Activated CD4-positive, alpha-beta T cell treated with anti-CD3 and anti-CD28 coated beads, Interleukin-2, amount 10 ng/mL, durations not matched to agents 24 days and 14 days (primary cell): ENCODE measurements around the gene ENPP4. TPM values are rescaled to one million over a fixed set of nuclear protein-coding genes. Genes with fewer than 3 reads are reported as not detected.
"Not testable (repeated sequence)": the region's sequence is repeated elsewhere in the genome, so short reads cannot be mapped to it uniquely, and the experiment has no call there.

Experiments
- DNase-seq: peaks from one replicate; pipeline ENCODE4 v3.0.0; 2022
- H3K27ac Mint-ChIP-seq: one replicate; pipeline ENCODE4 v1.8.0; 2022; ENCODE audit warnings: mild to moderate bottlenecking, mixed read lengths
- H3K27me3 Mint-ChIP-seq: one replicate; pipeline ENCODE4 v1.8.0; 2022; ENCODE audit warnings: mixed read lengths
- H3K36me3 Mint-ChIP-seq: one replicate; pipeline ENCODE4 v1.8.0; 2022; ENCODE audit warnings: low read depth, mild to moderate bottlenecking, mixed read lengths
- H3K4me1 Mint-ChIP-seq: one replicate; pipeline ENCODE4 v1.8.0; 2021; ENCODE audit warnings: mixed read lengths
- H3K4me3 Mint-ChIP-seq: one replicate; pipeline ENCODE4 v1.8.0; 2022; ENCODE audit warnings: mild to moderate bottlenecking, moderate library complexity, mixed read lengths
- H3K9me3 Mint-ChIP-seq: one replicate; pipeline ENCODE4 v1.8.0; 2021; ENCODE audit warnings: mixed read lengths
- intact Hi-C: fragments of 100-400 bp; cut with micrococcal nuclease; formaldehyde crosslinking; loops from one replicate; pipeline ENCODE4 v1.15.1; 2023
- total RNA-seq: library from RNA; stranded (reverse); gene quantifications from 2 replicates; pipeline ENCODE4 v1.2.3, GENCODE V29; 2022

The ENPP4 gene
- 5.3 and 6.0 TPM in 2 replicates for total RNA-seq

DNA sequence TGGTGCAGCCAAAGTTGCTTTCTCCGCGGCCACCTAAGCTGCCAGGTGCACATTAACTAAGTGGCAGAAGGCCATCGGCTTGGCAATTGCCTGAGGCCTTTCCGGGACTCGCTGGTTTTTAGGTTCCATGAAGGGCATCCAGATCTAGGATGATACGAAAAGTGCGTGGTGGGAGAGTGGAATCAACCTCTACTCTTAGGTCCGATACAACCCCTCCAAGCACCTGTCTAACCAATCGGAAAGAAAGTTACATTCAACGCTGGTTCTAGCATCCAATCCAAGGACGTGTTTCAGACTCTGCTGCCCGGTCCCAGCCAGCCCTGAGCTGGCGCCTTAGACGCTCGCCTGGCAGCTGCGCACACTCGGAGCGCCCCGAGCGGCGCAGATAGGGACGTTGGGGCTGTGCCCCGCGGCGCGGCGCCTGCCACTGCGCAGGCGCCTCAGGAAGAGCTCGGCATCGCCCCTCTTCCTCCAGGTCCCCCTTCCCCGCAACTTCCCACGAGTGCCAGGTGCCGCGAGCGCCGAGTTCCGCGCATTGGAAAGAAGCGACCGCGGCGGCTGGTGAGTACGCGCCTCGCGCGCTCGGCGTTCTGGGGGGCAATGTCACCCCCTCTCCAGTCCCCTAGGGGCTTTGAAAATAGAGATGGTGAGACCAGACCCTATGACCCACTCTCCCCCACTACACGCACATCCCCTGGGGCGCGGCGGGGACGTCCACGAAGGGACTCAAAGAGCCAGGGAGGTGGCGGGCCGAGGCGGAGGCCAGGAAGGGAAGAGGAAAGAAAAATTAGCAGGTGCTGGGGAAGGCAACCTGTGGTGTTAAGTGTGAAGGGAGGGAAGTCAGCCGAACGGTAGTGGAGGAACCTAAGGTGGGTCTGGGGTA lies at the start of gene ENPP4:
Gene ENPP4 (plus strand): TSS at position 361 of the 883 bp plus-strand sequence. CDS start 9,595 bp downstream, outside the sequence.
- peak within 1 kb of the TSS; percentile 83 for H3K27ac Mint-ChIP-seq
- H3K9me3 Mint-ChIP-seq, result peaks cover 4% of the 10 kb centered on the region
- no peaks in the 10 kb centered on the region for H3K36me3 Mint-ChIP-seq
- H3K4me3 Mint-ChIP-seq, result peak within 1 kb of the TSS; percentile 89
- peaks cover 20% of the 10 kb centered on the region for H3K4me1 Mint-ChIP-seq
- peak; percentile 98 for DNase-seq
- H3K27me3 Mint-ChIP-seq, result peaks cover 5% of the 10 kb centered on the region
- intact Hi-C loops, result loop anchor here (1.0 to 10.0 kb wide), 3 partner anchors 45 to 195 kb away; no protein-coding TSS in a partner anchor

GRCh38 chr6:46080111-46080510 lies 49.7 kb upstream of the ENPP4 start:
- H3K4me1 Mint-ChIP-seq, result peaks cover 2% of the 10 kb centered on the region
- no peak for DNase-seq
- H3K27ac Mint-ChIP-seq, result no peak overlapping the region
- peaks cover 7% of the 10 kb centered on the region for H3K27me3 Mint-ChIP-seq
- no peak overlapping the region for H3K4me3 Mint-ChIP-seq
- intact Hi-C loops, result no loop called here
- no peaks in the 10 kb centered on the region for H3K36me3 Mint-ChIP-seq
- H3K9me3 Mint-ChIP-seq, result no peaks in the 10 kb centered on the region

DNA sequence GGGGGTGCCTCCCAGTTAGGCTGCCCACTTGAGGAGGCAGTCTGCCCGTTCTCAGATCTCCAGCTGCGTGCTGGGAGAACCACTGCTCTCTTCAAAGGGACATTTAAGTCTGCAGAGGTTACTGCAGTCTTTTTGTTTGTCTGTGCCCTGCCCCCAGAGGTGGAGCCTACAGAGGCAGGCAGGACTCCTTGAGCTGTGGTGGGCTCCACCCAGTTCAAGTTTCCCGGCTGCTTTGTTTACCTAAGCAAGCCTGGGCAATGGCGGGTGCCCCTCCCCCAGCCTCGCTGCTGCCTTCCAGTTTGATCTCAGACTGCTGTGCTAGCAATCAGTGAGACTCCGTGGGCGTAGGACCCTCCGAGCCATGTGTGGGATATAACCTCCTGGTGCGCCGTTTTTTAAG lies 44.1 kb upstream of the ENPP4 start:
- not testable (repeated sequence) for H3K4me3 Mint-ChIP-seq, H3K4me1 Mint-ChIP-seq, H3K9me3 Mint-ChIP-seq, DNase-seq, H3K27ac Mint-ChIP-seq, H3K36me3 Mint-ChIP-seq
- H3K27me3 Mint-ChIP-seq, result peaks cover 22% of the 10 kb centered on the region
- intact Hi-C loops, result loop anchor here (5.0 kb wide), 1 partner anchor 153 kb away; no protein-coding TSS in a partner anchor

DNA sequence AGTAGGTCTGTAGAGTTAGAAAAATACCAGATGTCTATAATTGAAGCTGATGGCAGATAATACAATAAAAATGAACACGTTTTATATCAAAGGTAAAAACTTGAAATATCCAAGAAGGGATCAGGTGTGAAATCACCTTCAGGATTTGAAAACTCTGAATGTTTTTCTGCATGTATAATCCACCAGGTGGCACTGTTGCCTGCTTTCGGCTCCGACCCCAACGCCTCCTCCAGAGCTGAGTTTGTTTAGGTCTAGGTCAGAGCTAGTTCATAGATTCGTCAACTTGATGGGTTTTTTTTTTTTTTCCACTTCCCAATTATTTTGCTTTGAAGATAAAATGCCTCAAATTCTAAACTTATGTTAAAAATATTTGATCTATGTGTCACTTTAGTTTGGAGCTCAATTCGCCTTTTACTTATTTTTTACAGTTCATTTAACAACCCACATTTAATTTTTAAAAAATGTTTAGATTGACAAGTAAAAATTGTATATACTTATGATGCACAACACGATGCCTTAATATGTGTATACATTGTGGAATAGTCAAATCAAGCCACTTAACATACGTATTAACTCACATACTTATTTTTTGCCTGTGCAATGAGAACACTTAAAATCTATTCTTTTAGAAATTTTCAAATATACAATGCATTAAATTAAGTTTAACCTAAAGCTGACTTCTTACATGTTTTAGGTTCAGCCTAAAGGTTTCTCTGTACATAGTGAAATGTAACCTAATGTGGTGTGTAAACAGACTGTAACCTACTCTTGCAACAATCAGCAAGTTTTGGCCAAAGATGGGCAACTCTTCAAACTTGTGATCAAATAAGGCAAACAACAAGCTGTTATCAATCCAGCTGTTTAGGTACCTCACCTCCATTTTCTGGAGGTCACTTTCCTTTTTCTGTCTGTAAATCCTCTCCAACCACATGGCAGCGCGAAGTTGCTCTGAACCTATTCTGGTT lies 39.4 kb upstream of the ENPP4 start:
- H3K4me1 Mint-ChIP-seq, result peaks cover 2% of the 10 kb centered on the region
- peak; percentile 83 for DNase-seq
- H3K4me3 Mint-ChIP-seq, result no peak overlapping the region
- H3K9me3 Mint-ChIP-seq, result peaks cover 10% of the 10 kb centered on the region
- H3K27ac Mint-ChIP-seq, result no peak overlapping the region
- H3K36me3 Mint-ChIP-seq, result no peaks in the 10 kb centered on the region
- H3K27me3 Mint-ChIP-seq, result peaks cover 30% of the 10 kb centered on the region
- intact Hi-C loops, result loop anchor here (1.0 kb wide), 3 partner anchors 131 to 536 kb away; no protein-coding TSS in a partner anchor

DNA sequence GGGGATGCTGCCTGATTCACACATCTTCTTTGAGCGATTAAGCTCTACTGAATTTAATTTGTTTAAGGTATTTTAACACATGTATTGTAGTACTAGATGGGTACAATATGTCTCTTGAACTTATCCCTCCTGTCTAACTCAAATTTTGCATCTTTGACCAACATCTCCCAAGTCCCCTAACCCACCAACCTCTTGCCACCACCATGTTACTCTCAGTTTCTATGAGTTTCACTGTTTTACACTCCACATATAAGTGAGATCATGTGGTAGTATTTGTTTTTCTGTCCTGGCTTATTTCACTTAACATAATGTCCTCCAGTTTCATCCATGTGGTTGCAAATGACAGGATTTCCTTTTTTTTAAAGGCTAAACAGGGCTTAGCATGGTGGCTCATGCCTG lies 38.7 kb upstream of the ENPP4 start:
- Mint-ChIP-seq H3K4me1 (peaks cover 2% of the 10 kb centered on the region), H3K27me3 (peaks cover 30% of the 10 kb centered on the region), H3K36me3 (no peaks in the 10 kb centered on the region), H3K4me3 (no peak overlapping the region), H3K9me3 (peaks cover 10% of the 10 kb centered on the region), H3K27ac (no peak overlapping the region)
- DNase-seq, result no peak
- intact Hi-C loops, result no loop called here

- Mint-ChIP-seq H3K27ac (no peak overlapping the region), H3K9me3 (peaks cover 10% of the 10 kb centered on the region), H3K36me3 (no peaks in the 10 kb centered on the region), H3K4me3 (no peak overlapping the region), H3K4me1 (peaks cover 2% of the 10 kb centered on the region), H3K27me3 (peaks cover 9% of the 10 kb centered on the region)
- no peak for DNase-seq
- intact Hi-C loops, result no loop called here
These were observed 34.5 kb upstream of the ENPP4 start for GRCh38 chr6:46095251-46095650.

- Mint-ChIP-seq H3K27ac (no peak overlapping the region), H3K9me3 (peaks cover 10% of the 10 kb centered on the region), H3K4me3 (no peak overlapping the region), H3K27me3 (peaks cover 3% of the 10 kb centered on the region), H3K4me1 (peaks cover 2% of the 10 kb centered on the region), H3K36me3 (no peaks in the 10 kb centered on the region)
- intact Hi-C loops, result no loop called here
- no peak for DNase-seq
These were observed 32.4 kb upstream of the ENPP4 start for GRCh38 chr6:46097366-46097765.

DNA sequence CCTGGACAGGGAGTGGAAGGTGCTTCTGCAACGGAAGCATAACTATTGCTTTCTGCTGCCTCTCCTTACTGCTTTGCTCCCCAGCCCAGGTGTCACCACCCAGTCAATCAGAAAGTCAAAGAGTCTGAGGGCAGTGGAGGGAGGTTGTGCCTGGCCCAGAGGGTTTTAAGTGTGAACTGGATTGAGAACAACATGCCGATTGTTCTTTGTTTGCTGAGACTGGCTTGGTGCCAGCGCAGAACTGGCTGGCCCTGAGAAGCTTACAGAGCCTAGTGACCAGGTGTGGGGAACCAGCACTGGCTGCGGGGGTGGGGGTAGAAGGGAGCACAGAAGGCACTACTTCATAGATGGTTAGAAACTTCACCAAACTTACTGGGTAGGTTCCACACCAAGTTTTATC lies 31.1 kb upstream of the ENPP4 start:
- Mint-ChIP-seq H3K4me1 (no peaks in the 10 kb centered on the region), H3K27me3 (no peaks in the 10 kb centered on the region)
- intact Hi-C loops, result no loop called here

DNA sequence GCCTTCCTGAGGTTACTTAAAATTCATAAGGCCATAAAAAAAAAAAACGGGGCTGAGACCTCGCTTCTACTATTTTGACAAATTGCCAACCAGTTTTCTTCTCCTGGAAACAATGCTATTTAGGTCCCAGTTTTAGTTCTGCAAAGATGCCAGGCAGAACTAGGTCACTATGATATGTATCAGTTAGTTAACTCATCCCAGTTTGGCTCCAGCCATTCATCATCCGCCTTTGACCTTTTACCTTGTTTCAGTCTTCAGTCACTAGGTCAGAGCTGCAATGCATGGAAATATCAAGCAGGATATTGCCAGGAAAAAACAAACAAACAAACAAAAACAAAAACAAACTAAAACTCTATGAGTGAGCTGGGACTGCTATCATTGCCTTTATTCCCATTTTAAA lies 29.8 kb upstream of the ENPP4 start:
- H3K27ac Mint-ChIP-seq, result no peak overlapping the region
- H3K27me3 Mint-ChIP-seq, result no peaks in the 10 kb centered on the region
- H3K9me3 Mint-ChIP-seq, result peaks cover under 1% of the 10 kb centered on the region
- H3K36me3 Mint-ChIP-seq, result no peaks in the 10 kb centered on the region
- H3K4me3 Mint-ChIP-seq, result no peak overlapping the region
- intact Hi-C loops, result no loop called here
- no peaks in the 10 kb centered on the region for H3K4me1 Mint-ChIP-seq
- DNase-seq, result no peak

More for the DNA sequence above, 31.1 kb upstream of the ENPP4 start:
- H3K4me3 Mint-ChIP-seq, result no peak overlapping the region
- no peak for DNase-seq
- no peak overlapping the region for H3K27ac Mint-ChIP-seq
- H3K9me3 Mint-ChIP-seq, result peaks cover 10% of the 10 kb centered on the region
- H3K36me3 Mint-ChIP-seq, result no peaks in the 10 kb centered on the region

DNA sequence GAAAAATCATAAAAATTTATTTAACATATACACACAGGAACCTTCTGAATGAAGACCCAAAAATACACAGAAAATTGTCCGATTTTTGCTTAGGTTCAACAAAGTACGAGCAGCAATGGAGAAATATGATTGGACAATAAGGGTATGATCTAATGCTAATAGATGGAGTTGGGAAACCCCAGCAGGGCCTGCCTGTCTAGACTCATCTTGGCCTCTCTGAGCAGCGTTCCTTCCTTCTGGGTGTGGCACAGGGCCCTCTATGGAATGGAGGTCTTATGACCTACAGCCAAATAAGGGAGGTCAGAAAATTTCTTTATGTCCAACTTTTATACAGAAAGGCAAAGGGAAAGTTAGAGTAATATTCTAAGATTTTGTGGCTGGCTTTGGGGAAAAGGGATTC lies 27.7 kb upstream of the ENPP4 start:
- H3K36me3 Mint-ChIP-seq, result no peaks in the 10 kb centered on the region
- H3K4me1 Mint-ChIP-seq, result no peaks in the 10 kb centered on the region
- DNase-seq, result no peak
- intact Hi-C loops, result no loop called here
- H3K27me3 Mint-ChIP-seq, result no peaks in the 10 kb centered on the region
- no peak overlapping the region for H3K27ac Mint-ChIP-seq
- H3K4me3 Mint-ChIP-seq, result no peak overlapping the region
- H3K9me3 Mint-ChIP-seq, result no peaks in the 10 kb centered on the region

DNA sequence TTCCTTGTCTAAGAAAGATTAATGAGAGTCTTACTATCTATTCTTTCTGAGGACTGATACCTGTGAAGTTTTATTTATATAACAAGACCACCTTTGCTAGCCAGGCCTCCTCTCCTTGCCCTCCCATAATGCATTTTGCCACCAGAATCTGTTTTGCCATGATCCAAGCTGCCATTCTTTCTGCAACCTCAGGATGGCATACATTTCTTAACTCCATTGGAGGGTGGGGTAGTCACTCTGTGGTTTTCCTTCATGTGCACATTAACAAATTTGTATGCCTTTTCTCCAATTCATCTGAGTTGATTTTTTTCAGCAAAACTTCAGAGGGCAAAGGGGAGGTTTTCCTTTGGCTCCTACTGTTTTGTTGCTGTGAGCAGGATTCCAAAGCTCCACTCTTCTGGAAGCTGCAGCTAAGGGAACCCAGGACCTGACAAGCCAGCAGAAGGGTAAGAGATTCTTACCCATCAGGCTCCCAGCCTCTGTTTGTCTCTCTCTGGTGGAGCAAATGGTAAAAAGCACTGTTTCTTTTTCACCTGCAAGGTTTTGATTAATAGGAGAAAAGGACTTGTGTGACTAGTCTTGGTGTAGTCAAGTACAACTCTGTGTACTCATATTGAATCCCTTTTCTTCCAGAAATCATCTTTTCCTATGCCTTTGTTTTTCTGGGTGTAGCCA lies 26.2 kb upstream of the ENPP4 start:
- H3K4me3 Mint-ChIP-seq, result no peak overlapping the region
- intact Hi-C loops, result no loop called here
- DNase-seq, result no peak
- H3K27me3 Mint-ChIP-seq, result no peaks in the 10 kb centered on the region
- no peak overlapping the region for H3K27ac Mint-ChIP-seq
- H3K4me1 Mint-ChIP-seq, result no peaks in the 10 kb centered on the region
- no peaks in the 10 kb centered on the region for H3K9me3 Mint-ChIP-seq
- H3K36me3 Mint-ChIP-seq, result no peaks in the 10 kb centered on the region

DNA sequence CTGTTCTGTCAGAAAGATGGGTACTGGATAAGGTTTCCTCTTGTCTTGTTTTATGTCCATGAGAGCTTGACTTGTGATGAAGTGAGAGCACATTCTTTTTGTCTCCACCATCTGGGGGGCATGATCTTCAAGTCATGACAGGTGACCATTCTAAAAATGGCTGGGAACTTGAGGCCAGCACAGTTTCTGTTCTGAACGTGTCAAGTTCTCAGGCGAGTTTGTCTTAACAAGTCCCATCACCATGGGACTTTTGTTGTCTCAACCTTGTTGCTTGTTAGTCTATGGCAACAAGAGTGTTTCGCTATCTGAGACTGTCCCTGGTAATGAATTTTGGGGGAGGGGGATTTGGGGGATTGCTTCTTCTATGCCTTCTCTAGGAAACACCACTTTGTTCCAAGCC lies 25.6 kb upstream of the ENPP4 start:
- Mint-ChIP-seq H3K36me3 (no peaks in the 10 kb centered on the region), H3K9me3 (no peaks in the 10 kb centered on the region), H3K27ac (no peak overlapping the region), H3K4me1 (no peaks in the 10 kb centered on the region), H3K27me3 (no peaks in the 10 kb centered on the region), H3K4me3 (no peak overlapping the region)
- DNase-seq, result no peak
- intact Hi-C loops, result no loop called here

DNA sequence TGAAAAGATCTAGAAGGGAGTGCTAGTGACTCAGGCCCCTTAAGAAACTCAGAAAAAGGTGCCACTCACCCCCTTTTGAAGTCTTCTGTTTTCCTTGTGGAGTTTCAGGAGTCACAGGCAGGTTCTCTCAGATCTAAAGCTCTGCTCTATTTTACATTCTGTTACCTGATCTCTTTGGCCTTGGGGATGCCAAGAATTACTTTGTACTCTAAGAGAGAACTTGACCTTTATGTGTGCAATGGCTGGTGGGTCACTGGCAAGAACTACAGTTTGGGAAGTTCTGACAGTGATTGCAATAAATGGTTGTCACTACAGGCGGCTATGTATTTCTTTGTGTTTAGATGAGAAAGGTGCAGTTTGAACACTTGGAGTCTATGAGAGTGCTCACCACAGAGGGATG lies 24.2 kb upstream of the ENPP4 start:
- DNase-seq, result no peak
- peaks cover 6% of the 10 kb centered on the region for H3K9me3 Mint-ChIP-seq
- no peaks in the 10 kb centered on the region for H3K27me3 Mint-ChIP-seq
- intact Hi-C loops, result no loop called here
- H3K4me1 Mint-ChIP-seq, result no peaks in the 10 kb centered on the region
- no peak overlapping the region for H3K4me3 Mint-ChIP-seq
- H3K27ac Mint-ChIP-seq, result no peak overlapping the region
- H3K36me3 Mint-ChIP-seq, result no peaks in the 10 kb centered on the region
